Uterus (tissue), 4 donors: ENCODE measurements around the gene NACC2. TPM values are rescaled to one million over a fixed set of nuclear protein-coding genes. Genes with fewer than 3 reads are reported as not detected.

Experiments used
- DNase-seq, 2 donors: peaks; one replicate each; pipeline ENCODE4 v3.0.0-alpha.2; 2019 to 2020
- H3K27ac ChIP-seq, 2 donors: fragments of 200-600 bp; sonication (generic); 1 replicate in 1 of 2; 2 replicates in 1 of 2; pipeline ENCODE4 v1.5.1; 2016 to 2018
- H3K27me3 ChIP-seq, 2 donors: fragments of 200-600 bp; sonication (generic); one replicate each; pipeline ENCODE4 v1.5.1; 2018 to 2019; ENCODE audit warnings: control low read depth in 1 of 2
- H3K36me3 ChIP-seq, 2 donors: fragments of 200-600 bp; sonication (generic); one replicate each; pipeline ENCODE4 v1.5.1; 2019; ENCODE audit warnings: control low read depth in 1 of 2
- H3K4me1 ChIP-seq, 2 donors: fragments of 200-600 bp; sonication (generic); one replicate each; pipeline ENCODE4 v1.5.1; 2018 to 2019; ENCODE audit warnings: control low read depth in 1 of 2
- H3K4me3 ChIP-seq, 2 donors: fragments of 200-600 bp; sonication (generic); 1 replicate in 1 of 2; 2 replicates in 1 of 2; pipeline ENCODE4 v1.5.1; 2018 to 2019; ENCODE audit warnings: mild to moderate bottlenecking in 1 of 2
- H3K9me3 ChIP-seq, 2 donors: fragments of 200-600 bp; sonication (generic); one replicate each; pipeline ENCODE4 v1.5.1; 2019; ENCODE audit warnings: control low read depth in 1 of 2
- CTCF ChIP-seq, 4 experiments: fragments of 200-600 bp in 2 of 4; fragments of 450-650 bp in 2 of 4; sonication (generic) in 2 of 4; IDR thresholded peaks; one replicate each; pipeline ENCODE4 v1.5.1; 2016 to 2019; ENCODE audit warnings: antibody characterized with exemption in 4 of 4, mild to moderate bottlenecking in 2 of 4, moderate library complexity in 1 of 4
- POLR2A ChIP-seq, 2 donors: fragments of 450-650 bp; IDR thresholded peaks; one replicate each; pipeline ENCODE4 v1.6.1; 2016; ENCODE audit warnings: antibody characterized with exemption in 2 of 2, mild to moderate bottlenecking in 1 of 2, moderate library complexity in 1 of 2
- intact Hi-C: fragments of 100-400 bp; cut with DNase I; formaldehyde crosslinking; loops from one replicate; pipeline ENCODE4 v1.15.1; 2023; ENCODE audit warnings: low total_unique reads
- total RNA-seq, 4 donors: library from RNA; depleted of rRNA in 3 of 4; stranded (reverse); fragments of >200 nt in 3 of 4; gene quantifications; one replicate each; pipeline versions ENCODE4 v1.1.0 to v1.2.4, GENCODE V29; 2014 to 2023
- donor health status: DM: yes; HTN: yes; CAD: no.

NACC2 gene
- total RNA-seq, 4 donors from 2014 or later: 8.2 to 57.5 (median 19.1) TPM

- TF ChIP-seq CTCF (IDR thresholded peaks at IDR 0.05): no peak
- no peak for TF ChIP-seq POLR2A (IDR thresholded peaks at IDR 0.05)
- no peak for DNase-seq
Measured at GRCh38 chr9:135973277-135974219, 121.5 kb downstream of the NACC2 start.

GRCh38 chr9:135971892-135972291 lies 123.2 kb downstream of the NACC2 start:
- Histone ChIP-seq H3K4me3 (no peak overlapping the region), H3K4me1 (no peaks in the 10 kb centered on the region), H3K36me3 (no peaks in the 10 kb centered on the region), H3K9me3 (no peaks in the 10 kb centered on the region), H3K27ac (no peak overlapping the region), H3K27me3 (no peaks in the 10 kb centered on the region)
- no peak for DNase-seq
- intact Hi-C loops: no loop called here
- TF ChIP-seq CTCF (IDR thresholded peaks at IDR 0.05): no peak
- no peak for TF ChIP-seq POLR2A (IDR thresholded peaks at IDR 0.05)

More at GRCh38 chr9:135973277-135974219, 121.5 kb downstream of the NACC2 start:
- Histone ChIP-seq H3K36me3 (no peaks in the 10 kb centered on the region), H3K27ac (no peak overlapping the region), H3K4me1 (no peaks in the 10 kb centered on the region), H3K4me3 (no peak overlapping the region), H3K9me3 (no peaks in the 10 kb centered on the region), H3K27me3 (no peaks in the 10 kb centered on the region)
- intact Hi-C loops: no loop called here

- DNase-seq: no peak
- TF ChIP-seq POLR2A (IDR thresholded peaks at IDR 0.05) (no peak), CTCF (IDR thresholded peaks at IDR 0.05) (no peak)
- Histone ChIP-seq H3K27me3 (no peaks in the 10 kb centered on the region), H3K27ac (no peak overlapping the region), H3K36me3 (no peaks in the 10 kb centered on the region), H3K9me3 (no peaks in the 10 kb centered on the region), H3K4me3 (no peak overlapping the region), H3K4me1 (no peaks in the 10 kb centered on the region)
- intact Hi-C loops: no loop called here
Measured at GRCh38 chr9:135971111-135971766, 123.8 kb downstream of the NACC2 start.

GRCh38 chr9:135970128-135970815 lies 124.8 kb downstream of the NACC2 start:
- Histone ChIP-seq H3K4me3 (no peak overlapping the region), H3K4me1 (no peaks in the 10 kb centered on the region), H3K36me3 (no peaks in the 10 kb centered on the region), H3K27ac (no peak overlapping the region), H3K27me3 (no peaks in the 10 kb centered on the region), H3K9me3 (no peaks in the 10 kb centered on the region)
- no peak for TF ChIP-seq CTCF (IDR thresholded peaks at IDR 0.05)
- TF ChIP-seq POLR2A (IDR thresholded peaks at IDR 0.05): no peak
- intact Hi-C loops: no loop called here
- no peak for DNase-seq
